GM12865 (cell line): Measurements from ENCODE around the gene MYO10.

ENCODE experiments used
- DNase-seq: peaks from one replicate; pipeline ENCODE4 v3.0.0; 2010; ENCODE audit warnings: low read depth
- H3K4me3 ChIP-seq: 2 replicates; pipeline ENCODE4 v1.5.1; 2011; ENCODE audit warnings: mild to moderate bottlenecking, low read depth, low read length, control low read depth
- TF ChIP-seq, protein P1 (sequence below): IDR thresholded peaks from 2 replicates; pipeline ENCODE4 v1.5.1; 2011; ENCODE audit warnings: low read length, control low read depth, low read depth, inconsistent platforms; ENCODE audit not compliant: insufficient read depth; ENCODE audit errors: missing control alignments

Gene MYO10

GRCh38 chr5:16918156-16918555 lies 17.9 kb downstream of the MYO10 start:
- TF ChIP-seq, protein P1, sequence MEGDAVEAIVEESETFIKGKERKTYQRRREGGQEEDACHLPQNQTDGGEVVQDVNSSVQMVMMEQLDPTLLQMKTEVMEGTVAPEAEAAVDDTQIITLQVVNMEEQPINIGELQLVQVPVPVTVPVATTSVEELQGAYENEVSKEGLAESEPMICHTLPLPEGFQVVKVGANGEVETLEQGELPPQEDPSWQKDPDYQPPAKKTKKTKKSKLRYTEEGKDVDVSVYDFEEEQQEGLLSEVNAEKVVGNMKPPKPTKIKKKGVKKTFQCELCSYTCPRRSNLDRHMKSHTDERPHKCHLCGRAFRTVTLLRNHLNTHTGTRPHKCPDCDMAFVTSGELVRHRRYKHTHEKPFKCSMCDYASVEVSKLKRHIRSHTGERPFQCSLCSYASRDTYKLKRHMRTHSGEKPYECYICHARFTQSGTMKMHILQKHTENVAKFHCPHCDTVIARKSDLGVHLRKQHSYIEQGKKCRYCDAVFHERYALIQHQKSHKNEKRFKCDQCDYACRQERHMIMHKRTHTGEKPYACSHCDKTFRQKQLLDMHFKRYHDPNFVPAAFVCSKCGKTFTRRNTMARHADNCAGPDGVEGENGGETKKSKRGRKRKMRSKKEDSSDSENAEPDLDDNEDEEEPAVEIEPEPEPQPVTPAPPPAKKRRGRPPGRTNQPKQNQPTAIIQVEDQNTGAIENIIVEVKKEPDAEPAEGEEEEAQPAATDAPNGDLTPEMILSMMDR = no peak
- DNase-seq = no peak
- no peak overlapping the region for H3K4me3 ChIP-seq

DNA sequence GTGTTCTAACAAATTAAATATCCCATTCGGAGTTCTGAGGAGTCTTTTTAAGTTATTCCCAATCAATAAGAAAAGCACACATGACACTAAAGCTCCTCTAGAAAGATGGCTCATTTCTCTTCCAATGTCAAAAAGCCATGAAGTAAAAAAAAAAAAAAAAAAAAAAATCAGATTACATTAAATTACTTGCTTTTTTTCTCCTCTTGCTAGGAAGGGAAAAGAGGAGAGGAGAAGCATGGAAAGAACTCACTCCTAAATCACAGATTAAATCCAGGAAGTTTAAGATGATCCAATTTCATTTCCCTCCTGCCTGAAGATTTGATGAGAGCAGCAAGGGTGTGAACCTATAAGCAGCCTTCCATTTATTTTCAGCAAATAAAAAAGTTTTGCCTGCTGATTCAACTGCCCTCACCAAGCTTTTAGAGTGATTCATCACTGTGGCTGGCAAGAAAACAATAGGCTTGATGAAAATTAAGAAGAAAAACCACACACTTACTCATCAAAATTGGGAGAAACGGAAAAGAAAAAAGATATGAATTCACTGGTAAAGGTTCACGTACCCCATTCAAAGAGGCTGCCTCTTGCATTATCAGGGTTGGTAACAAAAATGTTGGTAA lies 19.7 kb downstream of the MYO10 start:
- TF ChIP-seq, protein P1 = no peak
- DNase-seq = no peak
- no peak overlapping the region for H3K4me3 ChIP-seq

DNA sequence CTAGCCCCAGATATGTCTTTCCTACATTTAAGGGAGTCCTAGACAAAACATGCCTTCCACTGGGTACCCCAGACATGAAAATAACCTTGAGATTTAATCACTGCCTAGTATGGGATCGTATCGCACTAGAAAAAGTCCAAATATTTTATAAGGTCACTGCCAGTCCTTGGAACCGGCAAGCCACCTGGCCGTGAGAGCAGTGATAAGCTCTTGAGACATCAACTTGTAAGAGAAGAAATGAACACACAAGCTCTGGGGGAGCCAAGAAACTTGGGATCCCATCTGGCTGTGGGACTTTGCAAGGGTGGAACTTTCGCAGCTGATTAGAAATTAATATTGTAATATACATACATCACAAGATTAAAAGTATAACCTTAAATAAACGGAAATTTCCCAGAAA lies 21.5 kb downstream of the MYO10 start:
- no peak overlapping the region for H3K4me3 ChIP-seq
- no peak for DNase-seq
- TF ChIP-seq, protein P1 = no peak

GRCh38 chr5:16914108-16914435 lies 22.0 kb downstream of the MYO10 start:
- DNase-seq = no peak
- TF ChIP-seq, protein P1 = no peak
- no peak overlapping the region for H3K4me3 ChIP-seq

- no peak overlapping the region for H3K4me3 ChIP-seq
- TF ChIP-seq, protein P1 = no peak
- DNase-seq = no peak
Measured at GRCh38 chr5:16913187-16914107, 22.6 kb downstream of the MYO10 start.

GRCh38 chr5:16912080-16912479 lies 24.0 kb downstream of the MYO10 start:
- TF ChIP-seq, protein P1 = no peak
- no peak for DNase-seq
- H3K4me3 ChIP-seq = no peak overlapping the region

DNA sequence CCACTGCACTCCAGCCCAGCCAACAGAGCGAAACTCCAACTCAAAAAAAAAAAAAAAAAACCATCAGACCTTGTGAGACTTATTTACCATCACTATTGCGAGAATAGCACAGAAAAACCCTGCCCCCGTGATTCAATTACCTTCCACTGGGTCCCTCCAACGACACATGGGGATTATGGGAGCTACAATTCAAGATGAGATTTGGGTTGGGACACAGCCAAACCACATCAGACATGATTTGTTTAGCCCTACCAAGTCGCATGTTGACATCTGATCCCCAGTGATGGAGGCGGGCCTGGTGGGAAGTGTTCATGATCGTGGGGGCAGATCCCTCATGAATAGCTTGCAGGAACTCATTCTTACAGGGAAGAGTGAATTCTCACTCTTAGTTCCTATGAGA lies 26.6 kb downstream of the MYO10 start:
- H3K4me3 ChIP-seq = no peak overlapping the region
- DNase-seq = no peak
- TF ChIP-seq, protein P1 = no peak
